Measurements from ENCODE around the gene GALNT4.

Gene GALNT4

DNA sequence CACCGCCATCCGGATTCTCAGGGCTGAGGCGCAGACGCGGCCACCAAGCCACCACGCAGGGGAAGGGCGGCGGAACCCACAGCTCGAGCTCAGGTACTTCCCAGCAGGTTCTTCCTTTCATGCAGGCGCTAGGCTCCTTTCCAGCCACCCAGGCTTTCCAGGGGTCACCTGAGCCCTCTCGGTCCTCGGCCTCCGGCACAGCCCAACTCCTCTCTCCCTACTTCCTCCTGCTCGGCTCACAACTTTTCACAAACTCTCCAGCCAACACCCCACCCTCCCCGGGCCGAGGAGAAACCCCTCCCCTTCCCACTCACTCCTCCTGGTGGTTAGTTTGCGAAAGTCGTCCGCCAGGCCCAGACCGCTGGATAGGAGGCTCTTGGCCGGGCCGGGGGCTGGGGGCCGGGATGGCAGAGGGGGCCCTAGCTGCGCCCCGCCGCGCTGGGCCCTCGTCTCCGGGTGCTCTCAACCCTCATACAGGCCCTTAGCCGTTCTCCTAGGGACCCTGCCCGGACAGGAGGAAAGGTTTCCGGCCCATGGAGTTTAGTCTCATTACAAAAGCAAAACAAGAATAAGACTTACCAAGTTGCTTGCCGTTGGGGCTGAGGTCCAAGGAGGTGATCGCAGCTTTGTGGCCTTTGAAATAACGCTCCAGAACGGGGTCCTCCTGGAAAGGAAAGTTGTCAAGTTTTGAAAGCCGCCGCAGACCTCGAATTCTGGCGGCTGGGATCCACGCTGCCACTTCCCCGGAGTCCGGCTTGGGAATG, at the start of gene GALNT4:
TSS of gene GALNT4 (minus strand) at position 256 of the 764 bp plus-strand sequence. CDS start at position 9, 247 bp downstream.
- peak; percentile 90 for DNase-seq (ENCODE audit: low read depth)
- TF ChIP-seq, protein P1, sequence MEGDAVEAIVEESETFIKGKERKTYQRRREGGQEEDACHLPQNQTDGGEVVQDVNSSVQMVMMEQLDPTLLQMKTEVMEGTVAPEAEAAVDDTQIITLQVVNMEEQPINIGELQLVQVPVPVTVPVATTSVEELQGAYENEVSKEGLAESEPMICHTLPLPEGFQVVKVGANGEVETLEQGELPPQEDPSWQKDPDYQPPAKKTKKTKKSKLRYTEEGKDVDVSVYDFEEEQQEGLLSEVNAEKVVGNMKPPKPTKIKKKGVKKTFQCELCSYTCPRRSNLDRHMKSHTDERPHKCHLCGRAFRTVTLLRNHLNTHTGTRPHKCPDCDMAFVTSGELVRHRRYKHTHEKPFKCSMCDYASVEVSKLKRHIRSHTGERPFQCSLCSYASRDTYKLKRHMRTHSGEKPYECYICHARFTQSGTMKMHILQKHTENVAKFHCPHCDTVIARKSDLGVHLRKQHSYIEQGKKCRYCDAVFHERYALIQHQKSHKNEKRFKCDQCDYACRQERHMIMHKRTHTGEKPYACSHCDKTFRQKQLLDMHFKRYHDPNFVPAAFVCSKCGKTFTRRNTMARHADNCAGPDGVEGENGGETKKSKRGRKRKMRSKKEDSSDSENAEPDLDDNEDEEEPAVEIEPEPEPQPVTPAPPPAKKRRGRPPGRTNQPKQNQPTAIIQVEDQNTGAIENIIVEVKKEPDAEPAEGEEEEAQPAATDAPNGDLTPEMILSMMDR (IDR thresholded peaks at IDR 0.05; ENCODE audit: insufficient read depth, low read depth, low read length, missing control alignments): peak; percentile 69
- H3K4me3 ChIP-seq (ENCODE audit: low read length): peak within 1 kb of the TSS; percentile 84

GRCh38 chr12:89573051-89573810, 48.6 kb upstream of the GALNT4 start:
- TF ChIP-seq, protein P1 (IDR thresholded peaks at IDR 0.05; ENCODE audit: insufficient read depth, low read depth, low read length, missing control alignments): no peak
- no peak for DNase-seq (ENCODE audit: low read depth)

DNA sequence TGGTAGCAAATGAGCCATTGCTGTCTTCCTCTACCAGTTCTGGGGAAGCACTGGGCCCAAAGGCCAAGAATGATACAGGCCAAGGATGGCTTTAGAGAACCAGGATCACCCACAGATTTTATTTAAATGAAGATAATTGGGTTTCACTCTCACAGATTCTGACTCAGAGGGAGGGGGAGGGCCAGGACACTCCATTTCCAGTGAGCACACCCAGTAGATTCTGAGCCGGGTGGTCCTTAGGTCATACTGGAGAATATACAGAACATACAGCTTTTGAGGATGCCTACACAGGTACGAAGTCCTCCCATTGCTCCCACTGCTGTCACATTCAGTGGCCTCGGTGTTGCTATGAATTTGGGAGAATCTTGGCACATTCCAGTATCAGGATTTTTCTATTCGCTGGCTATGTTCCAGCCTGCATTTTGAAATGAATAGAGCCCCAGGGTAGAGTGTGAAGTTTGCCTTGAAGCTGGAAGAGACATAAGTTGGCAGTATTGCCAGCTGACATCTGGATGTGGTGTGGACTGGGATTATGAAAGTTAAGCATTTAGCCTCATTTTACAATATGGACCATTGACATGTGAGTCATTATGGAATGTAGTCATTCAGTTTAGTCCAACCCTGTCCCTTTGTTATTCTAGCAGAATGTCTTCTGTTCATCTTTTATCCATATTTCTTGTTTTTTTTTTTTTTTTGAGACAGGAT, 47.0 kb upstream of the GALNT4 start:
- peak; percentile 25 for DNase-seq (ENCODE audit: low read depth)
- H3K4me3 ChIP-seq (ENCODE audit: low read length): no peak overlapping the region
- TF ChIP-seq, protein P1 (IDR thresholded peaks at IDR 0.05; ENCODE audit: insufficient read depth, low read depth, low read length, missing control alignments): no peak

More at GRCh38 chr12:89573051-89573810, 48.6 kb upstream of the GALNT4 start:
- H3K4me3 ChIP-seq (ENCODE audit: low read length): no peak overlapping the region

- peak; percentile 58 for DNase-seq (ENCODE audit: low read depth)
- no peak overlapping the region for H3K4me3 ChIP-seq (ENCODE audit: low read length)
- TF ChIP-seq, protein P1 (IDR thresholded peaks at IDR 0.05; ENCODE audit: insufficient read depth, low read depth, low read length, missing control alignments): no peak
Measured at GRCh38 chr12:89568484-89568883, 43.9 kb upstream of the GALNT4 start.

GRCh38 chr12:89567691-89568239, 43.2 kb upstream of the GALNT4 start:
- TF ChIP-seq, protein P1 (IDR thresholded peaks at IDR 0.05; ENCODE audit: insufficient read depth, low read depth, low read length, missing control alignments): no peak

GRCh38 chr12:89566615-89567014, 42.0 kb upstream of the GALNT4 start:
- no peak overlapping the region for H3K4me3 ChIP-seq (ENCODE audit: low read length)
- DNase-seq (ENCODE audit: low read depth): peak; percentile 95
- TF ChIP-seq, protein P1 (IDR thresholded peaks at IDR 0.05; ENCODE audit: insufficient read depth, low read depth, low read length, missing control alignments): no peak

More at GRCh38 chr12:89567691-89568239, 43.2 kb upstream of the GALNT4 start:
- DNase-seq (ENCODE audit: low read depth): peak; percentile 84
- H3K4me3 ChIP-seq (ENCODE audit: low read length): no peak overlapping the region

Data from epithelial cell of esophagus (primary cell).